Sigmoid colon (tissue), 3 donors: ENCODE measurements around the gene UPF2.

Experiments
- POLR2A ChIP-seq, 2 donors: fragments of 450-650 bp; IDR thresholded peaks; one replicate each; pipeline ENCODE4 v1.6.1; 2016; ENCODE audit warnings: antibody characterized with exemption in 2 of 2, mild to moderate bottlenecking in 2 of 2, moderate library complexity in 2 of 2
- TF ChIP-seq, protein P1 (sequence below), 4 experiments: fragments of 450-650 bp in 3 of 4; fragments of 200-600 bp in 1 of 4; IDR thresholded peaks; one replicate each; pipeline ENCODE4 v1.5.1; 2016 to 2019; ENCODE audit warnings: antibody characterized with exemption in 4 of 4, mild to moderate bottlenecking in 3 of 4, moderate library complexity in 2 of 4

DNA sequence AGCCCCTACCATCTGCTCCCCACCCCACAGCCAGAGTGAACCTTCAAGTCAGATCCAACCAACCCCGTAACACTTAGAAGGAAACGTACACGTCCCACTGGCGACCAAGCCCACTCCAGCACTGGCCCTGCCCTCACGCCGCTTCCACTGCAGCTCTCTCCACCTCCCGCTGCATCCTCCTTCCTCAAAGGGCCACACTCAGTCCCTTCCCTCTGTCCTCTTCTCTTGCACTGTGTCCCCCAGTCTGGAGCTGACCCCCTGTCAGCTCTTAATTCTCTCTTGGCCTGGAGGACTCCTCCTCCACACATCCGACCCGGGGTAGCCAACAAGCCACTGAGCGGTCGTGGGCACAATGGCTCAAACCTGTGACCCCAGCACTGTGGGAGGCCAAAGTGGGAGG is 133.6 kb downstream of the UPF2 start:
- no peak for TF ChIP-seq POLR2A (IDR thresholded peaks at IDR 0.05)
- TF ChIP-seq, protein P1, sequence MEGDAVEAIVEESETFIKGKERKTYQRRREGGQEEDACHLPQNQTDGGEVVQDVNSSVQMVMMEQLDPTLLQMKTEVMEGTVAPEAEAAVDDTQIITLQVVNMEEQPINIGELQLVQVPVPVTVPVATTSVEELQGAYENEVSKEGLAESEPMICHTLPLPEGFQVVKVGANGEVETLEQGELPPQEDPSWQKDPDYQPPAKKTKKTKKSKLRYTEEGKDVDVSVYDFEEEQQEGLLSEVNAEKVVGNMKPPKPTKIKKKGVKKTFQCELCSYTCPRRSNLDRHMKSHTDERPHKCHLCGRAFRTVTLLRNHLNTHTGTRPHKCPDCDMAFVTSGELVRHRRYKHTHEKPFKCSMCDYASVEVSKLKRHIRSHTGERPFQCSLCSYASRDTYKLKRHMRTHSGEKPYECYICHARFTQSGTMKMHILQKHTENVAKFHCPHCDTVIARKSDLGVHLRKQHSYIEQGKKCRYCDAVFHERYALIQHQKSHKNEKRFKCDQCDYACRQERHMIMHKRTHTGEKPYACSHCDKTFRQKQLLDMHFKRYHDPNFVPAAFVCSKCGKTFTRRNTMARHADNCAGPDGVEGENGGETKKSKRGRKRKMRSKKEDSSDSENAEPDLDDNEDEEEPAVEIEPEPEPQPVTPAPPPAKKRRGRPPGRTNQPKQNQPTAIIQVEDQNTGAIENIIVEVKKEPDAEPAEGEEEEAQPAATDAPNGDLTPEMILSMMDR (IDR thresholded peaks at IDR 0.05), result no peak
